K562 (cell line): ENCODE data around the gene PACC1.

ENCODE experiments used
- E2F3 ChIP-seq: fragments of 250-450 bp; sonication (Bioruptor Pico); IDR thresholded peaks from 2 replicates; pipeline ENCODE4 v1.4.0; 2020; ENCODE audit warnings: mild to moderate bottlenecking
- TF ChIP-seq, protein P1 (sequence below), 3 experiments: IDR thresholded peaks in 2 of 3; conservative IDR thresholded peaks in 1 of 3; 2 replicates each; pipeline ENCODE4 v1.5.1; 2011 to 2012; ENCODE audit warnings: low read length in 3 of 3, mild to moderate bottlenecking in 3 of 3, control low read depth in 2 of 3, improper control_type of control experiment in 1 of 3, inconsistent platforms in 1 of 3, low read depth in 1 of 3, mixed read lengths in 1 of 3, moderate library complexity in 1 of 3; ENCODE audit not compliant: insufficient read depth in 2 of 3
- TF ChIP-seq, protein P2 (sequence below): fragments of 450-650 bp; formaldehyde crosslinking; IDR thresholded peaks from 2 replicates; pipeline ENCODE4 v1.4.0; 2022; ENCODE audit warnings: mild to moderate bottlenecking, moderate library complexity

DNA sequence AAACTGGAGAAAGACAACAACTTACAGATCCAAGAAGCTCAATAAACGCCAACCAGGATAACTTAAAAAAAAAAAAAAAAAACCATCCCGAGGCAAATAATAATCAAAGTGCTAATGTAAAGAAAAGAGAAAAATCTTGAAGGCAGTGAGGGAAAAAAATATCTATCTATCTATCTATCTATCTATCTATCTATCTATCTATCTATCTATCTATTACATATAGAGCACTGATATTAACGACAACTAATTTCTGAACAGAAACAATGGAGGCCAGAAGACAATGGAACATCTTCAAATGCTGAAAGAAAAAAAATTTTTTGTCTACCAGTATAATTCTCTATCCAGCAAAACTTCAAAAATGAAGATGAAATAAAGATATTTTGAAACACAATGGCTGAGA, 18.0 kb downstream of the PACC1 start:
- TF ChIP-seq, protein P1, sequence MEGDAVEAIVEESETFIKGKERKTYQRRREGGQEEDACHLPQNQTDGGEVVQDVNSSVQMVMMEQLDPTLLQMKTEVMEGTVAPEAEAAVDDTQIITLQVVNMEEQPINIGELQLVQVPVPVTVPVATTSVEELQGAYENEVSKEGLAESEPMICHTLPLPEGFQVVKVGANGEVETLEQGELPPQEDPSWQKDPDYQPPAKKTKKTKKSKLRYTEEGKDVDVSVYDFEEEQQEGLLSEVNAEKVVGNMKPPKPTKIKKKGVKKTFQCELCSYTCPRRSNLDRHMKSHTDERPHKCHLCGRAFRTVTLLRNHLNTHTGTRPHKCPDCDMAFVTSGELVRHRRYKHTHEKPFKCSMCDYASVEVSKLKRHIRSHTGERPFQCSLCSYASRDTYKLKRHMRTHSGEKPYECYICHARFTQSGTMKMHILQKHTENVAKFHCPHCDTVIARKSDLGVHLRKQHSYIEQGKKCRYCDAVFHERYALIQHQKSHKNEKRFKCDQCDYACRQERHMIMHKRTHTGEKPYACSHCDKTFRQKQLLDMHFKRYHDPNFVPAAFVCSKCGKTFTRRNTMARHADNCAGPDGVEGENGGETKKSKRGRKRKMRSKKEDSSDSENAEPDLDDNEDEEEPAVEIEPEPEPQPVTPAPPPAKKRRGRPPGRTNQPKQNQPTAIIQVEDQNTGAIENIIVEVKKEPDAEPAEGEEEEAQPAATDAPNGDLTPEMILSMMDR (IDR thresholded peaks at IDR 0.05 in 2 of 3, conservative IDR thresholded peaks at IDR 0.05 in 1 of 3; ENCODE audit: insufficient read depth in 2 of 3, low read depth in 1 of 3, low read length in 3 of 3), result no peak
- TF ChIP-seq, protein P2, sequence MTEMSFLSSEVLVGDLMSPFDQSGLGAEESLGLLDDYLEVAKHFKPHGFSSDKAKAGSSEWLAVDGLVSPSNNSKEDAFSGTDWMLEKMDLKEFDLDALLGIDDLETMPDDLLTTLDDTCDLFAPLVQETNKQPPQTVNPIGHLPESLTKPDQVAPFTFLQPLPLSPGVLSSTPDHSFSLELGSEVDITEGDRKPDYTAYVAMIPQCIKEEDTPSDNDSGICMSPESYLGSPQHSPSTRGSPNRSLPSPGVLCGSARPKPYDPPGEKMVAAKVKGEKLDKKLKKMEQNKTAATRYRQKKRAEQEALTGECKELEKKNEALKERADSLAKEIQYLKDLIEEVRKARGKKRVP (CRISPR knock-in tag), result no peak
- TF ChIP-seq E2F3, result no peak
